Inferior parietal cortex (tissue), 1 donor: ENCODE measurements around the gene MID1.

Experiments
- DNase-seq: peaks from one replicate; pipeline ENCODE4 v3.0.0-alpha.2; 2016; ENCODE audit errors: extremely low spot score

The MID1 gene

GRCh38 chrX:10576777-10577447 is 43.5 kb downstream of the MID1 start:
- no peak for DNase-seq

- DNase-seq, result no peak
Measured at GRCh38 chrX:10576186-10576585, 44.2 kb downstream of the MID1 start.

GRCh38 chrX:10574663-10575062 is 45.7 kb downstream of the MID1 start:
- DNase-seq, result no peak

- no peak for DNase-seq
Measured at GRCh38 chrX:10571260-10571659, 49.1 kb downstream of the MID1 start.

- DNase-seq, result no peak
Measured at GRCh38 chrX:10570601-10571000, 49.8 kb downstream of the MID1 start.

GRCh38 chrX:10569946-10570345 is 50.4 kb downstream of the MID1 start:
- no peak for DNase-seq

GRCh38 chrX:10568428-10568827 is 52.0 kb downstream of the MID1 start:
- DNase-seq, result no peak

GRCh38 chrX:10567136-10567535 is 53.2 kb downstream of the MID1 start:
- no peak for DNase-seq

- no peak for DNase-seq
Measured at GRCh38 chrX:10566716-10567097, 53.7 kb downstream of the MID1 start.

- no peak for DNase-seq
Measured at GRCh38 chrX:10564484-10564883, 55.9 kb downstream of the MID1 start.

- DNase-seq, result no peak
Measured at GRCh38 chrX:10557166-10557565, 63.2 kb downstream of the MID1 start.

- no peak for DNase-seq
Measured at GRCh38 chrX:10556405-10556804, 64.0 kb downstream of the MID1 start.

- no peak for DNase-seq
Measured at GRCh38 chrX:10555846-10556245, 64.5 kb downstream of the MID1 start.

- DNase-seq, result no peak
Measured at GRCh38 chrX:10554612-10555270, 65.6 kb downstream of the MID1 start.

GRCh38 chrX:10549280-10549679 is 71.1 kb downstream of the MID1 start:
- DNase-seq, result no peak

GRCh38 chrX:10548688-10549087 is 71.7 kb downstream of the MID1 start:
- DNase-seq, result no peak

- DNase-seq, result no peak
Measured at GRCh38 chrX:10545882-10546281, 74.5 kb downstream of the MID1 start.

- DNase-seq, result no peak
Measured at GRCh38 chrX:10542586-10542985, 77.8 kb downstream of the MID1 start.

- no peak for DNase-seq
Measured at GRCh38 chrX:10538831-10539230, 81.6 kb downstream of the MID1 start.

- no peak for DNase-seq
Measured at GRCh38 chrX:10537308-10537707, 83.1 kb downstream of the MID1 start.

GRCh38 chrX:10536744-10537143 is 83.6 kb downstream of the MID1 start:
- no peak for DNase-seq

- DNase-seq, result no peak
Measured at GRCh38 chrX:10534611-10535010, 85.8 kb downstream of the MID1 start.

- DNase-seq, result no peak
Measured at GRCh38 chrX:10533696-10534365, 86.6 kb downstream of the MID1 start.
